Body of pancreas (tissue), 4 donors: ENCODE results near the gene HNRNPAB.
"Not testable (repeated sequence)": the region's sequence is repeated elsewhere in the genome, so short reads cannot be mapped to it uniquely, and the experiment has no call there.

Source experiments
- CTCF ChIP-seq, 7 experiments: fragments of 450-650 bp in 4 of 7; fragments of 200-600 bp in 3 of 7; sonication (generic) in 3 of 7; IDR thresholded peaks; one replicate each; pipeline ENCODE4 v1.5.1; 2016 to 2019; ENCODE audit warnings: antibody characterized with exemption in 7 of 7
- POLR2A ChIP-seq, 3 donors: fragments of 450-650 bp; IDR thresholded peaks; one replicate each; pipeline ENCODE4 v1.6.1; 2016; ENCODE audit warnings: antibody characterized with exemption in 3 of 3, mild to moderate bottlenecking in 2 of 3

- TF ChIP-seq CTCF, POLR2A (IDR thresholded peaks at IDR 0.05): not testable (repeated sequence)
Measured at GRCh38 chr5:178198151-178198550, 6.2 kb upstream of the HNRNPAB start.
